NB4 (cell line): ENCODE measurements around the gene ACACB.

Experiments
- CTCF ChIP-seq: IDR thresholded peaks from one replicate; pipeline ENCODE4 v1.5.1; 2012; ENCODE audit warnings: low read depth, low read length
- MYC ChIP-seq: IDR thresholded peaks from 2 replicates; pipeline ENCODE4 v1.6.1; 2011; ENCODE audit warnings: low read depth, low read length
- POLR2A ChIP-seq: IDR thresholded peaks from 2 replicates; pipeline ENCODE4 v1.6.1; 2011; ENCODE audit warnings: mild to moderate bottlenecking; ENCODE audit not compliant: insufficient read length; ENCODE audit errors: extremely low read depth
- TF ChIP-seq, protein P1 (sequence below): IDR thresholded peaks from 2 replicates; pipeline ENCODE4 v1.6.1; 2011; ENCODE audit warnings: low read depth, low read length

GRCh38 chr12:109214131-109214530, 97.7 kb downstream of the ACACB start:
- no peak for TF ChIP-seq CTCF
- TF ChIP-seq POLR2A, result no peak
- TF ChIP-seq, protein P1, sequence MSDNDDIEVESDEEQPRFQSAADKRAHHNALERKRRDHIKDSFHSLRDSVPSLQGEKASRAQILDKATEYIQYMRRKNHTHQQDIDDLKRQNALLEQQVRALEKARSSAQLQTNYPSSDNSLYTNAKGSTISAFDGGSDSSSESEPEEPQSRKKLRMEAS, result no peak
- no peak for TF ChIP-seq MYC
